T follicular helper cell (primary cell): Measurements from ENCODE around the gene DNM3.

ENCODE experiments used
- DNase-seq: peaks from one replicate; pipeline ENCODE4 v3.0.0-alpha.2; 2020; ENCODE audit warnings: low read depth

DNM3 gene

DNA sequence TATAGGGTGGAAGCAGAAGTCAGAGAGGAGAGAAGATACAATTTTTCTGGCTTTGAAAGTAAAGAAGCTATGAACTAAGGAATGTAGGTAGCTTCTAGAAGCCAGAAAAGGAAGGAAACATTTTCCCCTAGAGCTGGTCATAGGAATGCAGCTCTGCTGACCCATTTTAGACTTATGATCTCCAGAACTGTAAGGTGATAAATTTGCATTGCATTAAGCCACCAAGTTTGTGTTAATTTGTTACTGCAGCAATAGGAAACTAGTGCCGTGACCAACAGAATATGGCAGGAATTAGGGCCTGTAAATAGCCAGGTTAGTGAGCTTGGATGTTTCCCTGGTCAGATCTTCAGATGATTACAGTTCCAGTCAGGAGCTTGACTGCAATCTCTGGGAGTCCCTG is 334.9 kb downstream of the DNM3 start:
- no peak for DNase-seq

DNA sequence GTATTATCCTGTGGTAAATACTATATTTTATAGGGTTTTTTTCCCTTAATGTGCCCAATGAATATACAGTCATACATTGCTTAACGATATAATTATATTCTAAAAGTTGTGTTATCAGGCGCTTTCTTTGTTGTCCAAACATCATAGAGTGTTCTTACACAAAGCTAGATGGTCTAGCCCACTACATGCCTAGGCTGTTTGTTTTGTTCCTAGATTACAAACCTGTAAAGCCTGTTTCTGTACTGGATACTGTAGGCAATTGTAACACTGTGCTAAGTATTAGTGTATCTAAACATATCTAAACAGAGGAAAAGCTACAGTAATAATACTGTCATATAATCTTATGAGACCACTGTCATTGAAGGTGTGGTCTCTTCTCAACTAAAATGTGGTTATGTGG is 336.6 kb downstream of the DNM3 start:
- DNase-seq, result no peak

DNA sequence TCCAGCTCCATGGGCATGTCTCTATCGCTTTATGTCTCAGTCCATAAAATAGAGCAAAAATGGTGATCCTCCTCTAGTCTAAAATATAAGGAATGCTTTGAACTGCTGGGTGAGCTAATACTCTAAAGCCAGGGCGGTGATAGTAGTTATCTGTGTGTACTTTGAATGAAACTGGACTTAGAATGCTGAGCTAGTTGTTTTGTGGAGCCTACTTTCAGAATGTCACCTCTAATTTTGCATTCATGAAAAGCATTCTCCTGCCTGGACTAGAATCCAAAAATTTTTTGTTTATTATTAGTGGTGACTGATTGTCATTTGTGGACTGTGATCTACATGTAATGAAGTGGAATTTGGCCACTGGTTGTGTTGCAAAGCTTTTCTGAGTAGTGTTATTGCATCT is 337.6 kb downstream of the DNM3 start:
- no peak for DNase-seq

DNA sequence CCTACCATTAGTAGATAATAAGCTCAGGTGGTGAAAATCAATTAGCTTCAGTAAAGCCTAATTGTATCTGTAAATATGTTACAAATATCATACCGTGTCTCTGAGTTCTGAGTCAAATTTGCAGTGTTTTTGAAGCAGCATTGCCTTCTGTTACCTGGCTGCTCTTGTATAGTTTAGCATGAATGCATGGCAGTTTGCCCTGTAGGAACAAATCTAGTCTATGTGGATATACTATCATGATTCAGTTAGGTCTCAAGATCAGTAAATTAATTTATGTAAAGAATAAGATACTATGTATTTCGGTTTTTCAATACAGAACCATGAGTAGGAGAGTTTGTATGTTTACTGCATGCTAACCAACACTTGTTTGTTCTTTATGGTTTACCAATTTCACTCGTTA is 338.6 kb downstream of the DNM3 start:
- DNase-seq, result no peak

DNA sequence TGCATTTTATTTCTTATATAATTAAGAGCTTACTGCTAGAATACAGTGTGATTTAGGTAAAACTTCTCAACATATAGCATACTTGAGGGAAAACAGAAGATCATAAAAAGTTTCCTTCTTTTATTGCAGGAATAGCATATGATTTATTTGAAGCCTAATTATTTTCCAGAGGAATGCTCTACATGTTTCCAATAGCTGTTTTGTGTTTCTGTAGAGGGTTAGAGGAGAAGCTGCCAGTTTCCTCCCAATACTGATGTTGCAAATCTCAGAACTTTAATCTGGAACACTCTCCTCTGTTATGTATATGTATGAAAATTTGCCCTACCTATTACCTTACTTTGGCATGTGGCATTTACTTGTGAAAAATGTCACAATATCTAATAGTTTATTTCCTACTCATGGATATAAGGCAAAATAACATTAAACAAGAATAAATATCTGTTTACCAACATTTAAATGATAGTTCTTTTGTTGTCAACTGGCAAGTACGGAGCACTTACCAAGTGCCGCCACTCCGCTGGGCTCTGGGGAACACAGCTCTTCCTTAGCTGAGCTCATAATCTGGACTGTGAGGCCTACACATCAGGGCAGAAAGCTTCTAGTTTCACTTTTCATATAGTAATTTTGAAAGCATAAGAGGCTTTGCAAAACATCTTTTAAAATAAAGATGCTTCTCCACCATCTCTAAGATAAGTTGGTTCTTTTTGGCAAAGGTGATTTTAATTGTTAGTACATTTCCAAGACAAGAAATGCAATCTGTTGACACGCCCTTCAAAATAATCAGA is 339.4 kb downstream of the DNM3 start:
- peak; percentile 15 for DNase-seq

DNA sequence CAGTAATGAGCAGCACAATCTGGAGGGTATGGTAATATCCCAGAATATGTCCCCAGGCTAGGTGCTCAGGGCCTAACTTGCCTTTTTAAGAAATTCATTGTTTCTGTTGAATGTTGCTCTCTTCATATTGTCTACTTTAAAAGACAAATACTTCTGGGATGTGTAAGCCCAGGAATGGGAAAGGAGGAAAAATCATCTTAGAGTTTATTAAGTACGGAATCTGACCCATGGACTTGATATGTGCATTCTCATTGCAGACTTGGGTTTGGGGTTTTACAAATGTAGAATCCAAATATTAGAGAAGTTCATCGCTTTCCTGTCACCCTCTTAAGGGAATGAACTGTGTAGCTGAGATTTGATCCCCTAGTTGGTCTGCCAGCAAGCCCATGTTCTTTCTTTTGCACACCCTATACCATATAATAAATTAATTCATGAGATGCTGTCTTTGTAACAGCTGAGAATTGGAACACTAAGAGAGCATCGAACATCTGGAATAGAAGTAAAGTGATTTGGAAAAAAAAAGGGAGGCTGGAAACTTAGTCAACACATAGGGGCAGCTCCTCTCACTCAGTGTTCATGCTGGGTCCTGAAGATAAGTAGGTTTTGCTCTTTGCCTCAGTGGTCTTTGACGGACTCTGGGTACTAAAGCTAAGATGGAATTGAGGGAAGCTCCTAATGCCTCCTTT is 343.4 kb downstream of the DNM3 start:
- no peak for DNase-seq

DNA sequence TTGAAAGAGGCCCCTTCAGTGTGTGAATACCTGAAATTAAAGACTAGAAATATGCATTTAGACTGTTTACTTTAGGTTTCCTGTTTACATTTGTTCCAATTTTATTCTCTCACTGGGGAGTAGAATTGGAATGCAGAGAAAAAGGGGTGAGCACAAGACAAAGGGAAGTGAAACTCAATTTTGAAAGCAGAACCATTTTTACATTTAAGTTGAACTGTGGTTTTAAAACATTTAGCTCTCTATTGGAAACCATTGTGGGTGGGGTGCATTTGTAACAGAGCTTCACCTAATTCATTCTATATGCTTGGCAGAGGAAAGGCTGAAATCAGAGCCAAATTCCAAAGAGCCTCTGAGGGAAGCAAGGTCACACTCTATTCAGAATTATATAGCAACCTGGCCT is 343.9 kb downstream of the DNM3 start:
- DNase-seq, result no peak

DNA sequence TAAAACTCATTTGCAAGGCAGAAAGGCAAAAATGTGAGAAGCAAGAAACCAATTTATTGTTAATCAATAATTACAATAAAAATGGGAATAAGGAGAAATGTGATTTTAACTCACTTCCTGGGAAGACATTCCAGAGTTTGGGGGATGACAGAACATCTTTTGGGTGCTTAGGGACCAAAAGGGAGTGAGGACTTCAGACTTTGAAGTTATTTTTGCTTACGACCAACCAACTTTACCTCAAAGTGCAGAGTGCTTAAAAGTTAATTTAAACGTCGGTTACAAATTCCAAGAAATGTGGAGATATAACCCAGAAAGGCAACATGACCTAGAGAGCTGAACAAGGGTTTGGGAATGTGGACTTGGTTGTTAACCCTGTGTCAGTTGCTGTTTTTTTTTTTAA is 344.7 kb downstream of the DNM3 start:
- no peak for DNase-seq

DNA sequence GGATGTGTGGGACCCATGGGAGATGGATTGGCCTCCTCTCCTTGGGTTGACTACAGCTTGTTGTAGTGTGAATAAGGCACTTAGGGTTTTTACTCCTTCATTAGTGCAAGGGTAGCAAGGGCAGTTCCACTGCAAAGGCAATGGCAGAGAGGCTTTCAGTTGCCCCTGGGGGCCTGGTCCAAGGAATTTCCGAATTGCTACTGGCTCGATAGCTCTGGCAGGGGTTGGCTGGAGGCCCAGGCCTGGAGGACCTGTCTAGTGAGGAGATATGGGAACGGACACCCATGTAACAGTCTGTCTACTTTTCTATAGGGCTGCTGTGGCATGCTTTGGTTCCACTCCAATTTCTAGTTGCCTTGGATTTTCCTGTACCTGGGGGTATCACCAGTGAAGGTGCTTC is 360.3 kb downstream of the DNM3 start:
- DNase-seq, result no peak

DNA sequence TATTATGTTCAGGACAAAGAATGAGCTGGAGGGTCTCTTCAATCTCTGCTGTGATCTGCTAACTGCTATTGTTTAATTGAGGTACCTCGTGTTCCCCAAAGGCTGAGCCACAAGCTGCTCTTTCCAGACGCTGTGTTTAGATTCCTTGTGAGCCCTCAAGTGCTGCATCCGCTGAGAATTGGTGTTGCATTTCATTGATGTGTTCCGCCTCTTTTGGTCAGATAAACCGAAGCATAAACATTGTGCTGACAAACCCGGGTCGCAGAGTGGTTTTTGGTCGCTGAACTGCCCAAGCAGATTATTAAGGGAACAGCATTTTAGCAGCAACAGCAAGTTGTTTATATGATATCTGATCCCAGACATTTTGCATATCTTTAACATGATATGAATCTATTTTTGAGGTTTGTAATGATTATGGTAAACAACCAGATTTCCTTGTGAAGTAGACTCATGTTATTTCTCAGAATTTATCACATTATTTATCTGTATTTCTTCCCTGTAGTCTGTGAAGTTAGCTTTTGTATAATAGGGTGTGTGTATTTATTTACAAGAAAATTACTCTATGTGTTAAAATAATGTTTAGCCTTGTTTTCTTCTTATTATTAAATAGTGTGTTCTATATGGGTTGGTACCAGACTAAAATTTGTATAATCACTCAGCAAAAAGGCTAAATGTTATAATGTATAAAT is 362.0 kb downstream of the DNM3 start:
- no peak for DNase-seq

DNA sequence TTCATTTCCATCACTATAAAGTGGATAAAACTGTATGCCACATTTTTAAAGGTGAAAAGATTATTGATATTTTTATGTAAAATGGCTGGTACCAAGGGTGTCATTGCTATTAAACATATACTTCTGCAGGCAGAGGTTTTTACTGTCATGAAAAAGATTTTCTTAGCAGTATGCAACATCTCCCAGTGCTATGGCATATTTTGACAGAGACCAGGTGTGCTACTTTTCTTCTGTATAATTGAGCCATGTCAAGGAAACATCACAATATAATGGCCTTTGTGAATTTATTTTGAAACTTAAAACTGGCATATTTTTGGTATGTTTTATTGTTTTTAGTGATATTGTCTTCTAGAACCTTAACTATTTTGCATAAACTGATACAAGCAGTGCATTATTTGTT is 362.6 kb downstream of the DNM3 start:
- DNase-seq, result no peak

DNA sequence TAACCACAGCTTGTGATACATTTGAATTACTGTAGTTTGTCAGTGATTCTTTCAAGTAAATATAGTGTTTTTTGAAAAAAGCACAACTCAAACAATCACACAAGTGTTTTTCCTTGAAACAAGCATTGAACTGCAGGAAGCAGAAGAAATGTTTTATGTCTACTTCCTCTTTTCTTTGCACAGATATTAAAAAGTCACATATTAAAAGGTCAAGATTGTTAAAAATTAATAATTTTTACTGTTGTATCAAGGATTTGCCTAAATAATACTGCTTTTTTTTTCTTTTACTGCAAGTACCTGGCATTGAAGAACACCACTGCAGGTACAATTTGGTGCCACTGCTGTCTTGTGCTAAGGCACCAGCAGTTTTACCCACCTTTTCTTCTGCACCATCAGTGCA is 365.0 kb downstream of the DNM3 start:
- no peak for DNase-seq

DNA sequence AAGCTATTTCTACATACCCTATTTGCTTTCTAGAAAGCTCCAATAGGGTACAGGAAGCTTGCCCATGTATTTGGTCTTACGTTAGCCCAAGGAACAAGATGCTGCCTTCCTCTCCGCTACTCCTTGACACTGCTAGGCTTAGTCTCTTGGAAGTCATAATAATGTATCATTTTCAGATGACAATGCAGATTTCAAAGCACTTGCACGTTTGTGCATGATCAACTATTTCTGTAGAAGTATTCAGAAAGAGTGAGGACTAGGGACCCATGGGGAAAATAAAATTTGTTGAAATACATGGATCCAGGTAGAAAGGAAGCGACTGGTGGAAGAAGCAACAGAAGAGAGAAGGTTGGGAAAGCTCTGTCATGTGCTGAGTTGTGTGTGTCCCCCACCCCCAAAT is 367.3 kb downstream of the DNM3 start:
- no peak for DNase-seq

DNA sequence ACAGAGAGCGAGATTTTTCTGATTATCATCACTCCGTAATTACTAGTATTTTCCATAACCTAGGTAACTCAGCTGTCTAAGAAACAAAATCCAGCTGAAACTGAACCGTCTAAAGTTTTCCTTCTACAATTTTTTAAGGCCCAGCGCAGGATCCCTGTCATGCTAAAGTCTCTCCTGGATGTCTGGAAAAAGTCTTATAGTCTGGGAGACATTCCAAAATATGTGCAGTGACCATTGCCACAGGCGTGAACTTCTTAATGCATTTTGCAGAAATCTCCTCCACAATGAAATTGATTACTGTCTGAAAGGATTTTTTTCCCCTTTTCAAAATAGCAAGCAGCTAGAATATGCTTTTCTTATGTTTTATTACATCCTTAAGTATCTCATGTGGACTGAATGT is 369.9 kb downstream of the DNM3 start:
- DNase-seq, result no peak

DNA sequence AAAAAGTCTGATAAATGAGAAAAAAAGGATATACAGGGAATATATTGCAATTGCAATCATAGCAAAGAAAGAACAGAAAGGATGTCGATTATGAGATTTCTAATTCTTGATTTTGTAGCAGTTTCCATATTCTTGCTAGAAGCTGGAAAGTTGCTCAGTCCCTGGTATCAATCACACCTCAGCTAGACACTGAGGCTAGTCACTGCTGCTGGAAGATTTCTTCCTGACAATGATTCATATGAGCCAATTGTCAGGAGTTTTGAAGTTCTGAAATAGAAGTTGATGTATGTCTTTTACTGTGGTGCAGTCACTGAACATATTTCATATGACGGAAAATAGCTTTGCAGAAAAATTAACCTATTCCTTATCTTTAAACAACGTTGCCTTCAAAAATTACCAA is 370.8 kb downstream of the DNM3 start:
- DNase-seq, result no peak

DNA sequence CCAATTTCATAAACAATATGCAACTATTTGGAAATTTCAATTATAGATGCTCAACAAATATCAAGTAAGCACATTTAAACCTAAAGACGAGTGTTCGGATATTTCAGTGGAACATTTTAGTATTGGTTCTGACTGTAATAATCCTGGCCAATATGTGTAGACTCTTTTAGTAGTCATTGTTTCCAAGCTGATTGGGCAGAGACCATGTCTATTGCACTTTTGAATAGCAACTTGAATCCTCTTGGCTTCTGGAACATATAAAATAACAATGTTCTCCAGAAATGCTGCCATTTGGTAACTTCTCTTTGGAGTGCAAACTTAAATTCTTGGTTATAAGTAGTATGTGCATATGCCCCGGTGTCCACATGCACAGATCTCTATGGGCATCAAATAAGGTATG is 373.7 kb downstream of the DNM3 start:
- DNase-seq, result no peak

DNA sequence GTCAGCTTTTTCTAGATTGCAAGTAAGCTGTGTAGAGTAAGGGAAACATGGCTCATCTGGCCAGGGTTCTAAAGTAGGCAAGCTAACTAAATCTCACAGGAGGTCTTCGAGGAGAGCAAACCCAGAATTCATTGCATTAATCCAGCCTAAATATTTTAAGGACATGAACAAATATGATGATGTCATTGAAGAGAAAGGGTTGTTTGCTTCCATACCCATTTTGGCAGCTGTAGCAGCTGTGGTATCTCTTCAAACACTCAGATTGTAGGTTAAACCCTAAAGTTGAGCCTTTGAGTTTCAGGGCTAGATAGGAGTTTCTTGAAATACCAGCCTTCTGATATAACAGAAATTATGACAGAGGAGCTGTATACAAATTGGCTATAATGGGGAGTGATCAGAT is 378.7 kb downstream of the DNM3 start:
- no peak for DNase-seq

DNA sequence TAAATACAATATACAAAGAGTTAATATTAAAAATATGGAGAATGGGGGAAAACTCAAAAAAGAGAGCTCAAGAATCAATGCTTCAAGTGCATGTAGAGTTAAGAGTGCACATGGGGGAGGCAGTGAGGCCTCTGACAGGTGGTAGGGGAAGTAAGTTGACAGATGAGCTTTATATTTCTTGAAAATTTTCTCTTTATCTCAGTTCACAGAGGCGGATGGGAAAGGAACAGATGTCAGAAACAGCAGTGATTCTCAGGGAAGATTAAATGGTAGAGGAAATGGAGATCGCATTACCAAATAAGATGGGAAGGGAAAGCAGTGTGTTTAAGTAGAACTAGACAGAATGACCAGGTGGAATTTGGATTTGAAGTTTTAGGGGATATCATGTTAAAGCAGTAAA is 379.1 kb downstream of the DNM3 start:
- no peak for DNase-seq

DNA sequence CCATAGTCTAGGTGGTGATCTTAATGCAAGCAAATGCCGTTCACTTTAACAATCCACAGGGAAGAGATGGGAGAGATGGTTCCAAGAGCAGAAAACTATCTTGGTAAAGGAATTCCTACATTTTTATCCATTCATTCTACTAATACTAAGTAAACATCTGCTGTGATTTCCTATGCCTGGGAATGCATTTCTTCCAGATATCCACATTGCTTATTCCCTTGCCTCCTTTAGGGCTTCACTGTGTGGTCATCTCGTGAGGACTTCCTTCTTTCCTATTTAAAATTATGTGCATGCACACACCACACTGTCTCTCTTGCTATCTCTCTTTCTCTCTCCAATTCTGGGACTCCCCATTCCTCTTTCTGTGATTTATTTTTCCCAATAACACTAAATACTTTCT is 380.1 kb downstream of the DNM3 start:
- DNase-seq, result no peak

DNA sequence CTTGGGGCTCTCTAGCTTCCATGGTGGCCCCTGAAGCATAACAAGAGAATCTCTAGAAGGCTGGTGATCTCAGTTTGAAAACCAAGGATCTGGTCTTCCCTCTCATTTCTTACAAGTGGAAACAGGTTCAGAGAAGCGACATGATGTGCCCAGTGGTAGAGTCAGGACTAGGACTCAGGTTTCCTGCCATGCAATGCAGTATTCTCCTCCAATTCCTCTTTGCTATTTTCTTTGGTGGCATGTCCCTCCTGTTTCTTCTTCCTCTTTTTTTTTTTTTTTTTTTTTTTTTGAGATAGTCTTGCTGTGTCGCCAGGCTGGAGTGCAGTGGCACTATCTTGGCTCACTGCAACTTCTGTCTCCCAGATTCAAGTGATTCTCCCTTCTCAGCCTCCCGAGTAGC is 383.6 kb downstream of the DNM3 start:
- no peak for DNase-seq

DNA sequence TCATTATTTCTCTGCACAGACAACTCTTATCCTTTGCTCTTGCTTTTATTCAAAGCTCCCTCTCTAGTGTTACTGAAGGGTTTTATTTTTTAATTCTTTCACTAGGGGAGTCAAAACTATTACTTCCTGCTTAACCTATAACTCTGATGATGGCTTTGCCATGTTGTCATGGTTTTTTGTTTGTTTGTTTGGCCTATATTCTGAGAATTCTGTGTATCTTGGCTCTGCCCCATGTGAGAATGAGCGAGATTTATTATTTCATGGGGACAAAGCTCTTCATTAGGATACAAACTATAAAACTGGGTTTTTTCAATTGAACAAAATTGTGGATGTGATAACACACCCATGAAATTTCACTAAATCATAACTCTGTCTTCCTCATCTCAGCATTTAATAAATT is 388.6 kb downstream of the DNM3 start:
- DNase-seq, result no peak

DNA sequence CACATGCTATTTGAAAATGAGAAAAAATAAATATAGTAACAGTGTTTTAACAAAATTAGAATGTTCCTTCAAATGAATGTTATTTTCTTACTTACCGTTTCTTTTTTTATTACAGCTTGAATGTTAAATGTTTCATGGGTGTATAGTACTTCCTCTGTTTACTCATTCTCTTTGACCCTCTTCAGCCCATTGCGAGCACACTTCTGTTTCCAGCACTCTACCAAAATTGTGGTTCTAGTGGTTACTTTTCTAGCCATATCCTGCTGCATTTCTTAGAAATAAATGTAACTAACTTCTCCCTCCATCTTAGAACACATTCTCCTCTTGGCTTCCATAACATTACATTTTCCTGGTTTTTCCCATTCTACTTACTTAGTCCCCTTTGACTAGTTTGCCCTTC is 389.2 kb downstream of the DNM3 start:
- no peak for DNase-seq

DNA sequence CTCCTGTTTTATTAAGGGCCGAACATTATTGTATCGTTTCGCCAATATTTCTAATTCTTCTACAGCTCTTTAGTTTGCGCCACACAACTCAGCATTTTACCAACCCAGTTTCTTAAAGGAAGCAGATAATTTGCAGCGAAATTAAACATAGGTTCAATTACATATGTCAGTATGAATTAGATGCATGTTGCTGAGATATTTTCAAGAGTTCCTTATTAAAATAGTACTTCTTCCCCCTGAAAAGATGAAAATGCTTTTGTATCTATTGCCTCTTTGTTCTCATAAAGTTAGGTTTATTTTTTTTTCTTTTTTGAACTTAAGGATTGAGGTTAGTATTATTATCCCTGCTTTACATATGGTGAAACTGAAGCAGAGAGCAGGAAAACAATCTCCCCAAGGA is 395.7 kb downstream of the DNM3 start:
- no peak for DNase-seq
